Activated CD4-positive, alpha-beta T cell treated with anti-CD3 and anti-CD28 coated beads, Interleukin-2, amount 10 ng/mL, durations not matched to agents 7 days and 5 days (primary cell): ENCODE data around the gene GRIK2. TPM values are rescaled to one million over a fixed set of nuclear protein-coding genes. Genes with fewer than 3 reads are reported as not detected.

Source experiments
- CTCF ChIA-PET: fragments of 350-600 bp; sonication (Branson Sonifier 250); formaldehyde crosslinking; loops from one replicate; lab custom pipeline; 2021; ENCODE audit warnings: antibody characterized with exemption; lab: Charles Lee
- POLR2A ChIA-PET: fragments of 350-600 bp; sonication (Branson Sonifier 250); formaldehyde crosslinking; loops from one replicate; lab custom pipeline; 2021; ENCODE audit warnings: antibody characterized with exemption; lab: Charles Lee
- DNase-seq: peaks from one replicate; pipeline ENCODE4 v3.0.0-alpha.2; 2020
- H3K27ac Mint-ChIP-seq: one replicate; pipeline ENCODE4 v1.8.0; 2021; ENCODE audit warnings: mild to moderate bottlenecking, moderate library complexity, mixed read lengths
- H3K27me3 Mint-ChIP-seq: one replicate; pipeline ENCODE4 v1.8.0; 2021; ENCODE audit warnings: mixed read lengths
- H3K36me3 Mint-ChIP-seq: one replicate; pipeline ENCODE4 v1.8.0; 2021; ENCODE audit warnings: low read depth, mixed read lengths
- H3K4me1 Mint-ChIP-seq: one replicate; pipeline ENCODE4 v1.8.0; 2021; ENCODE audit warnings: mixed read lengths
- H3K4me3 Mint-ChIP-seq: one replicate; pipeline ENCODE4 v1.8.0; 2021; ENCODE audit warnings: mild to moderate bottlenecking, moderate library complexity, mixed read lengths
- H3K9me3 Mint-ChIP-seq: one replicate; pipeline ENCODE4 v1.8.0; 2021; ENCODE audit warnings: mixed read lengths
- total RNA-seq, 2 experiments: library from RNA; stranded (reverse); gene quantifications; one replicate each; pipeline ENCODE4 v1.2.3, GENCODE V29; 2021

The GRIK2 gene
- total RNA-seq, 2 experiments from 2014 or later, result not detected

DNA sequence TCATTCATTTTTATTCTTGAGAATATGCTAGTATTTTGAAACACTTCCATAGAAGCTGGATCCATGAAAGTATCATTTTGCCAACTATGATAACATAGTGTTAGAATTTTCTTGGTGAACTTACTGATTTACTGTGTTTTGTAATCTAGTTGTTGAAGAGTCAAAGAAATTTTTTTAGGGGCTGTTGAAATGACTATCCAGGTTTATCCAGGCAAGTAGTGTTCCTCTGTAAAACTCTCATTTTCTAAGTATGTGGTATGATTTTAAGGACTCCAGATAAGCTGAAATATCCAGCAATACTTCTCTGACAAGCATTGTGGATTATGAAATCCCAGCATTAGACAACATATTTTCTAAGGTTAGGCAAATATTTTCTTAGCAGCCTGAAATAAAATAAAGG is 95.9 kb downstream of the GRIK2 start:
- ChIA-PET CTCF (no interaction called here), POLR2A (no interaction called here)
- Mint-ChIP-seq H3K27ac (no peak overlapping the region), H3K27me3 (no peaks in the 10 kb centered on the region), H3K4me1 (no peaks in the 10 kb centered on the region), H3K9me3 (no peaks in the 10 kb centered on the region), H3K4me3 (no peak overlapping the region), H3K36me3 (no peaks in the 10 kb centered on the region)
- no peak for DNase-seq

DNA sequence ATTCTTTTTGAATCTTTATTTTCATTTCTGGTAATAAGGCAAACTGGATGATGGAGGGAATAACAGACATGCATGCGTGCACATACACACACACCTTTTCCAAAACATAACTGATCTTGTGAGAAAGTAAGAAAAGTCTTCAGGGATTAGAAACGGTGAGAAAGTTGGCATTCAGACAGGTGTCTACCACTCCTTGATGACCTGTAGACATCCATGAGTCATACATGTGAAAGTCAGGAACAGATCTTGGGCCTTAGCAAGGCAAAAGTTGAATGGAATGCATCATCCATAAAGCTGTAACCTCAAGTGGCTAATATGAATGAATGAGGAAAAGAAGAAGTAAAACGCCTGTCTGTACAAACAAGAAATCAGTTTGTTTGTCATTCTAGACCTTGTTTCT is 97.3 kb downstream of the GRIK2 start:
- Mint-ChIP-seq H3K27ac (no peak overlapping the region), H3K9me3 (no peaks in the 10 kb centered on the region), H3K4me1 (no peaks in the 10 kb centered on the region), H3K36me3 (no peaks in the 10 kb centered on the region), H3K27me3 (no peaks in the 10 kb centered on the region), H3K4me3 (no peak overlapping the region)
- DNase-seq, result no peak
- ChIA-PET CTCF (no interaction called here), POLR2A (no interaction called here)

DNA sequence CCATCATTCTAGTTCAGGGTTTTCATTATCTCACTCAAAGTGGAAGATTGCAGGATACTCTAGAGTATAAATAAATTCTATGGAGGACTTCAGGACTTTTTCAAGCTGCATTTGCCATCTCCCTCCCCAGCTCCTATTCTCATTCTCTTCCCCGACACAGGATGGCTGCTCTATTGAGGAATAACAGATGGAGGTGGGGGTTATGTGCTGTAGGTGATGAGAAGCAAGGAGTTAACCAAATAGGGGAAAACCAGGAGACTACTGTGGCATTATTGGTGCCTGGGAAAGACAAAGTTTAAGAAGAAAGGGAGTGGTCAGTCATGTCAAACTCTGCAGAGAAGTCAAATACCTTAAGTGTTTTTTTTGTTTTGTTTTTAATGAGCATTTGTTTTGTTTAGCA is 109.3 kb downstream of the GRIK2 start:
- H3K9me3 Mint-ChIP-seq, result no peaks in the 10 kb centered on the region
- ChIA-PET CTCF (no interaction called here), POLR2A (no interaction called here)
- H3K27me3 Mint-ChIP-seq, result no peaks in the 10 kb centered on the region
- H3K4me3 Mint-ChIP-seq, result no peak overlapping the region
- H3K4me1 Mint-ChIP-seq, result no peaks in the 10 kb centered on the region
- H3K36me3 Mint-ChIP-seq, result no peaks in the 10 kb centered on the region
- H3K27ac Mint-ChIP-seq, result no peak overlapping the region
- DNase-seq, result no peak

- no peak overlapping the region for H3K4me3 Mint-ChIP-seq
- no peaks in the 10 kb centered on the region for H3K36me3 Mint-ChIP-seq
- no peaks in the 10 kb centered on the region for H3K27me3 Mint-ChIP-seq
- no peak overlapping the region for H3K27ac Mint-ChIP-seq
- ChIA-PET POLR2A (no interaction called here), CTCF (no interaction called here)
- no peaks in the 10 kb centered on the region for H3K9me3 Mint-ChIP-seq
- no peak for DNase-seq
- H3K4me1 Mint-ChIP-seq, result no peaks in the 10 kb centered on the region
Observed at GRCh38 chr6:101509536-101509935, 116.0 kb downstream of the GRIK2 start.

DNA sequence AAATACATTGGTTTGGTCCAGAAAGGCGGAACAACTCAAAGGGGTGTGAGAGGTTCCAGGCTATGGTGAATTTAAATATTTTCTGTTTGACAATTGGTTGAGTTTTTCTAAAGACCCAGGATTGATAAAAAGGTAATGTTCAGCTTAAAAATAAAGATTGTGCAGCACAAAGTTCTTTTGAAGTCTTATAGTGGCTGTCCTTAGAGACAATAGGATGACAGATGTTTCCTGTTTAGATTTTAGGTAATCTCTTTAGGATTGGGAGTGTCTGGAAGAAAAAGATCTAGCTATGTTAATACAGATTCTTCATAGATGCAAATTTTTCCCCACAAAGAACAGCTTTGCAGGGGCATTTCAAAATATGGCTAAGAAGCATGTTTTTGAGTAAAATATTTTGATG is 119.7 kb downstream of the GRIK2 start:
- Mint-ChIP-seq H3K27ac (no peak overlapping the region), H3K4me3 (no peak overlapping the region)

GRCh38 chr6:101516578-101516977 is 123.1 kb downstream of the GRIK2 start:
- POLR2A ChIA-PET, result no interaction called here
- no peaks in the 10 kb centered on the region for H3K27me3 Mint-ChIP-seq

More for the DNA sequence above, 119.7 kb downstream of the GRIK2 start:
- no peaks in the 10 kb centered on the region for H3K9me3 Mint-ChIP-seq
- H3K36me3 Mint-ChIP-seq, result no peaks in the 10 kb centered on the region
- no peak for DNase-seq
- POLR2A ChIA-PET, result no interaction called here
- CTCF ChIA-PET, result no interaction called here
- no peaks in the 10 kb centered on the region for H3K27me3 Mint-ChIP-seq
- H3K4me1 Mint-ChIP-seq, result no peaks in the 10 kb centered on the region

DNA sequence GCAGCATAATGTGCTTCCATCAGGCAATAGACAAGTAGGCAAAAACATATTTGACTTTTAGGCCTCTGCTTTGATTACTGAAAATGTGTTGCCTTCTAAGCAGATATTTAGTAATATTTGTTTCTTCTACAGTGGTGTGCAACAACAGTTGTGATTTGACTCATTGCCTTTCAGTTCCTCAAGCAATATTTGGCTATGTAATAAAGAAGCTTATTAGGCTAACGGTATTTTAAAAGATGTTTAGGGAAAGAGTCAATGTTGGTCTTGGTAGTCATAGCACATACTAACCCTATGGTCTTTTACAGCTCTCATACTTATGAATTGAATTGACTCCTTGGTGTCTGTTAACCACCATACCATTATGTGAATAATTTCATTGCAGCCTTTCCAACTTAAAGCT is 124.1 kb downstream of the GRIK2 start:
- Mint-ChIP-seq H3K27me3 (no peaks in the 10 kb centered on the region), H3K36me3 (no peaks in the 10 kb centered on the region), H3K4me3 (no peak overlapping the region), H3K27ac (no peak overlapping the region), H3K4me1 (no peaks in the 10 kb centered on the region), H3K9me3 (no peaks in the 10 kb centered on the region)
- ChIA-PET CTCF (interaction anchor here (1.2 to 1.3 kb wide), 2 partner anchors 26 to 250 kb away, joined by 3 read pairs; no protein-coding TSS in a partner anchor), POLR2A (no interaction called here)
- no peak for DNase-seq

More at GRCh38 chr6:101516578-101516977, 123.1 kb downstream of the GRIK2 start:
- no peak for DNase-seq
- H3K4me3 Mint-ChIP-seq, result no peak overlapping the region
- H3K4me1 Mint-ChIP-seq, result no peaks in the 10 kb centered on the region
- H3K9me3 Mint-ChIP-seq, result no peaks in the 10 kb centered on the region
- no peaks in the 10 kb centered on the region for H3K36me3 Mint-ChIP-seq
- no peak overlapping the region for H3K27ac Mint-ChIP-seq
- CTCF ChIA-PET, result no interaction called here

GRCh38 chr6:101522254-101522653 is 128.7 kb downstream of the GRIK2 start:
- ChIA-PET POLR2A (no interaction called here), CTCF (no interaction called here)
- DNase-seq, result no peak
- Mint-ChIP-seq H3K9me3 (no peaks in the 10 kb centered on the region), H3K36me3 (no peaks in the 10 kb centered on the region), H3K27ac (no peak overlapping the region), H3K27me3 (no peaks in the 10 kb centered on the region), H3K4me3 (no peak overlapping the region), H3K4me1 (no peaks in the 10 kb centered on the region)

GRCh38 chr6:101527467-101527866 is 134.0 kb downstream of the GRIK2 start:
- no peaks in the 10 kb centered on the region for H3K27me3 Mint-ChIP-seq
- H3K4me1 Mint-ChIP-seq, result no peaks in the 10 kb centered on the region
- no peaks in the 10 kb centered on the region for H3K9me3 Mint-ChIP-seq
- no peak for DNase-seq
- no peak overlapping the region for H3K27ac Mint-ChIP-seq
- POLR2A ChIA-PET, result no interaction called here
- CTCF ChIA-PET, result no interaction called here
- no peak overlapping the region for H3K4me3 Mint-ChIP-seq
- no peaks in the 10 kb centered on the region for H3K36me3 Mint-ChIP-seq

DNA sequence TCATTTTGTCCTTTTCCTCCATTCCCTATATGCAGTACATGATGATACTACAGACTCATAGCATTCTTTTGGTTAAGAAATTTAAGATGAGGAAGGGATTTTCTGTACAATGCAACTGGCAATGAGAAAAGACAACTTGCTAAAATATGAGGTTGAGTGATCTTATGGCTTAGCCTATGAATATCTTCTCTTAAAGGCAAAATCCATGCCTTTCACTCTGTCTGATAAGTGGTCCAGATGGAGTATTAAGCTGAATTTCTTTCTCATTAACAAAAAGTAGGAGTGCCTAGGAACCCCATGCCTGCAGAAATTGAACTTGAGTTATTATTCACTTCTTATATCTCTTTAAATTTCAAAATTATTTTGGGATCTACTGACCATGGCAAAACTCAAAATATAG is 135.3 kb downstream of the GRIK2 start:
- DNase-seq, result no peak
- ChIA-PET POLR2A (no interaction called here), CTCF (no interaction called here)
- Mint-ChIP-seq H3K36me3 (no peaks in the 10 kb centered on the region), H3K4me3 (no peak overlapping the region), H3K27ac (no peak overlapping the region), H3K4me1 (no peaks in the 10 kb centered on the region), H3K27me3 (no peaks in the 10 kb centered on the region), H3K9me3 (no peaks in the 10 kb centered on the region)

- Mint-ChIP-seq H3K4me1 (no peaks in the 10 kb centered on the region), H3K4me3 (no peak overlapping the region), H3K36me3 (no peaks in the 10 kb centered on the region), H3K27ac (no peak overlapping the region), H3K9me3 (no peaks in the 10 kb centered on the region), H3K27me3 (no peaks in the 10 kb centered on the region)
- DNase-seq, result no peak
- ChIA-PET POLR2A (no interaction called here), CTCF (no interaction called here)
Observed at GRCh38 chr6:101531538-101531937, 138.0 kb downstream of the GRIK2 start.

DNA sequence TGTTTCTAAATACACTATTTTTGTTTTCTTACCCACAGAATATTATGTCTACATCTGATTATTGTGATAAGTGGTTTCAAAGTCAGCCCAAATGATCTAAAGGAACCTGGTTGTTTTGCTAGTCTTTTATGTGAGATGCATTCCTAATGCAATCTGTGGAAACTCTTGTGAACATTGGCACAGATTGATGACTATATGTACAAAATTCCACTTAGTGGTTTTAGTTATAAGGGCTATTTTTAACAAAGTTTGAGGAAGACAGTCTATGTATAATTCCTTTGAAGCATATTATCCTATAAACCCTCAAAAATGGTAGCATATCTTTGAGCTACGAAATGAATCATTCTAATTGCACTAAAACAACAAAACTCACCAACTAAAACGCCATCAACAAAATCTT is 140.9 kb downstream of the GRIK2 start:
- Mint-ChIP-seq H3K36me3 (no peaks in the 10 kb centered on the region), H3K4me1 (no peaks in the 10 kb centered on the region), H3K27ac (no peak overlapping the region), H3K4me3 (no peak overlapping the region), H3K27me3 (no peaks in the 10 kb centered on the region), H3K9me3 (no peaks in the 10 kb centered on the region)
- POLR2A ChIA-PET, result no interaction called here
- DNase-seq, result no peak
- CTCF ChIA-PET, result no interaction called here

GRCh38 chr6:101534821-101535220 is 141.3 kb downstream of the GRIK2 start:
- Mint-ChIP-seq H3K4me1 (no peaks in the 10 kb centered on the region), H3K4me3 (no peak overlapping the region), H3K9me3 (no peaks in the 10 kb centered on the region), H3K27me3 (no peaks in the 10 kb centered on the region), H3K27ac (no peak overlapping the region), H3K36me3 (no peaks in the 10 kb centered on the region)
- ChIA-PET POLR2A (no interaction called here), CTCF (no interaction called here)
- DNase-seq, result no peak

- ChIA-PET POLR2A (no interaction called here), CTCF (no interaction called here)
- Mint-ChIP-seq H3K36me3 (no peaks in the 10 kb centered on the region), H3K27ac (no peak overlapping the region), H3K4me3 (no peak overlapping the region), H3K9me3 (no peaks in the 10 kb centered on the region), H3K27me3 (no peaks in the 10 kb centered on the region), H3K4me1 (no peaks in the 10 kb centered on the region)
- no peak for DNase-seq
Observed at GRCh38 chr6:101537753-101538316, 144.3 kb downstream of the GRIK2 start.
